GM18520 (cell line): ENCODE data around the gene BRD3OS.
"Not testable (repeated sequence)": the region's sequence is repeated elsewhere in the genome, so short reads cannot be mapped to it uniquely, and the experiment has no call there.

Experiments
- ATAC-seq: cut with Tn5 transposase; IDR thresholded peaks from one replicate; pipeline ENCODE4 v1.9.1; 2021; ENCODE audit not compliant: unreplicated experiment

The BRD3OS gene

GRCh38 chr9:134061688-134062371, 36.5 kb downstream of the BRD3OS start:
- no peak for ATAC-seq

DNA sequence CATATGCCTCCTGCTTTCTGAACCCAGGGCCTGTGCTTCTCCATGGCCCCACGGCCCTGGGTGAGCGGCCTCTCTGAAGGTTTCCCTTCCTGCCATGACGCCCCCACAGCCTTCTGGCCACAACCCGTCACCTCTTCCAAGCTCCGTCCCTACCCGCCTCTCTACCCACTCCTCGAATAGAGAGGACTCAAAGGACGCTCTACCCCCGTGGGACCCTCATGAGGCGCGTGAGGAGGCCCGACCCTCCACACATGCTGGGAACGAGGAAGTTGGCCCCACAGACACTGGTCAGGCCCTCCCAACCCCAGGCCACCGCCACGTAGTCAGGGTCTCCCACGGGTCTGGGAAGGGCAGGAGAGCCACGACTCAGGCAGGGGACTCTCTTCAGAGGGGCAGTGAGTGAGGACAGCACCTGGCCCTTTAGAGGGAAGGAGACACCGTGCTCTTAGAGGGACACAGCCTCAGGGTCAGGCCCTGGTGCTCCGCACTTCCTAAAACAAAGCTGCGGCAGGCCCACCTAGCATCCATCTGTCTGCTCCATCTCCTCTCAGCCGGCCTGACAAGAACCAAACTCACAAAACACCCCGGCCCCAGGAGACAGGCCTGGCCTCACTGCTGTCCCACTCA, 37.3 kb downstream of the BRD3OS start:
- ATAC-seq = no peak

DNA sequence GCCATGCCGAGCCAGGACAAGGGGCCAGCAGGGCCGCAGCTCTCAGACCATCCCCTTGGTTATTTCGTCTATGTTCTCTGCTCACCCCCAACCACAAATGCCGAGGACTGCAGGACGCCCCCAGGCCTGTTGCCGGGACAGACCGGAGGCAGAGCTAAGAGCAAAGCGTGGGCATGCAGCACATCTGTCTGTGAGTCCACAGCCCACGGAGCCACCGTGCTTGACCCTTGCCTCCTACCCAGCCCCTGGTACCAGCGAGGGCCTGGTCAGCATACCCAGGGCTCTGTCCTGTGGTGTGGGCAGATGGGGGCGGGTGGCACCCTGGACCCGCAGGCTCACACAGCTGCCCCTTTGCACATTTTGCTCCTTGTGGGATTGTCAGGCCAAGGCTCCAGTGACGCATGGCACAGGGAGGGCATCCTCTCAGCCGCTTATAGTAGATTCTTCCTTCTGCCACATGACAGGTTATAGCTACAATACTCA, 37.8 kb downstream of the BRD3OS start:
- ATAC-seq = no peak

DNA sequence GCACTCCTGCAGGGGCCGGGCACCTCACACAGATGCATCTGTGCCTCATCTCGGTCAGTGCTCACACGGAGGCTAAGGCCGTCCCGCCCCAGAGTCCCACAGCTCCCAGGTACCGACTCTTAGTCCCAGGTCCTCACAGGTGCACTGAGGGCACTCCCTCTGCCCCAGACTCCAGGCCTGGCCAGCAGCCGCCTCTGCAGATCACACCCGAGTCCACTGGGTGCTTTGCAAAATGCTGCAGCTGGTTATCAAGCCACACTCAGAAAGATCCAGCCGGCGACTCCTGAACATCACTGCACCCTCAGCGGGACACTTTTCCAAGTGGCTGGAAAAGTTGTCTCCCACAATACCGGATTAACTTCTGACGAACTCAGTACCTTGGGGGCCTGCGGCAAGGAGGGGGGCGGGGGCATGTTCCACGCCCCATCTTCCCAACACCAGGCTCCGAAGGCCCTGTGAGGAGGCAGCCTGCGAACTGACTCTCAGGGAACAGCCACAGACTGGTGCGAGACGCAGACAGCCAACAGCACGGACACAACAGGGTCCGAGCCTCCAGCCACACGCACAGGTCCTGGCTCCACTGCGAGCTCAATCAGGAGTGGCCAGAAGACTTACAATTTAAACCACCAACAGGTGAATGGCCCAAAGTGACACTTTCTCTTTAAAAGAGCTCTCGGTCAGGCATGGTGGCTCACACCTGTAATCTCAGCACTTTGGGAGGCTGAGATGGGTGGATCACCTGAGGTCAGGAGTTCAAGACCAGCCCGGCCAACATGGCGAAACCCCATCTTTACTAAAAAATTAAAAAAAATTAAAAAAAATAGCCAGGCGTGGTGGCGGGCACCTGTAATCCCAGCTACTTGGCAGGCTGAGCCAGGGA, 38.5 kb downstream of the BRD3OS start:
- no peak for ATAC-seq

GRCh38 chr9:134064711-134065110, 39.4 kb downstream of the BRD3OS start:
- no peak for ATAC-seq

- no peak for ATAC-seq
These were observed 40.5 kb downstream of the BRD3OS start for GRCh38 chr9:134065612-134066419.

DNA sequence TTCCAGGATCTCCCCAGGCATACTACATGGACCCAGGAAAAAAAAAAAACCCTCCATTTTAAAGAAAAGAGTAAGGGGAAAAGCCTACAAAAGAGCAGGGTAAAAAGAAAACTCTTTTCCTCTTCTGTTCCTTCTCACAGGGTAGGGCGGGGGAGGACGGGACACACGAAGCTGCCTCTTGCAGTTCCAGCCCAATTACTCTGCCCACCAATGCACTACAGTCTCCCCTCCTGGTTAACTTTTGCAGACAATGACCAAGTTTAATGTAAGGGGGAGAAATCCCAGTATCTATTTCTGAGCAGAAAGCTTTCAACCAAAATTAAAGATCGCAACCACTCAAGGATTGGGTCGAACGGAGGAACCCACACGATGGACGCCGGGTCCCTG, 41.2 kb downstream of the BRD3OS start:
- no peak for ATAC-seq

GRCh38 chr9:134066913-134067851, 41.9 kb downstream of the BRD3OS start:
- peak; percentile 4 for ATAC-seq

GRCh38 chr9:134067904-134068743, 42.8 kb downstream of the BRD3OS start, which contains the start of gene BRD3:
Gene BRD3 (minus strand): TSS chr9:134068026. CDS start chr9:134053477, 14,549 bp downstream.
- peak; percentile 71 for ATAC-seq

DNA sequence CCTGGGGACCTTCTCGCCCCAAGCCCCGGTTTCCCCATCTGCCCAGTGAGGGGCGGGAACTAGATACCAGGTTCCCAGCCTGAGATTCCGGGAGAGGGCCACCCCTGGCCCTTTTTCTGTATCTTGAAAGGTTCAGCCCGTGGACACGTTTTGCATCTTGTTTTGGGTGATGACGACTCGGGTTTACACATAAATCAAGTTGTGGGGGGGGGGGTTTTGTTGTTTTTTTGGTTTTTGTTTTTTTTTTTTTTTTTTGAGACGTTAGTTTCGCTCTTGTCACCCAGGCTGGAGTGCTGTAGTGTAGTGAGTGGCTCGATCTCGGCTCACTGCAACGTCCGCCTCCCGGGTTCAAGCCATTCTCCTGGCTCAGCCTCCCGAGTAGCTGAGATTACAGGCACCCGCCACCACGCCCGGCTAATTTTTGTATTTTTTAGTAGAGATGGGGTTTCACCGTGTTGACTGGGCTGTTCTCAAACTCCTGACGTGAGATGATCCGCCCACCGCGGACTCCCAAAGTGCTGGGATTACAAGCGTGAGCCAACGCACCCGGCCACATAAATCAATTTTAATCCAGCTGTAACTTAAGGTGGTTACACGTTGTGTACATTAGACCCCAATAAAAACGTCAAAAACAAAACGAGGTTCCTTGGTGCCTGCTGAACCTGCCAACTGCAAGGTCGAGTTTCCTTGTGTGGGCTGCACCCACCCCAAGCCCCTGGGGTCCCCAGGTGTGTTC, 43.6 kb downstream of the BRD3OS start:
- ATAC-seq = no peak

- no peak for ATAC-seq
These were observed 44.5 kb downstream of the BRD3OS start for GRCh38 chr9:134069480-134070399.

GRCh38 chr9:134071149-134071548, 45.9 kb downstream of the BRD3OS start:
- ATAC-seq = no peak

DNA sequence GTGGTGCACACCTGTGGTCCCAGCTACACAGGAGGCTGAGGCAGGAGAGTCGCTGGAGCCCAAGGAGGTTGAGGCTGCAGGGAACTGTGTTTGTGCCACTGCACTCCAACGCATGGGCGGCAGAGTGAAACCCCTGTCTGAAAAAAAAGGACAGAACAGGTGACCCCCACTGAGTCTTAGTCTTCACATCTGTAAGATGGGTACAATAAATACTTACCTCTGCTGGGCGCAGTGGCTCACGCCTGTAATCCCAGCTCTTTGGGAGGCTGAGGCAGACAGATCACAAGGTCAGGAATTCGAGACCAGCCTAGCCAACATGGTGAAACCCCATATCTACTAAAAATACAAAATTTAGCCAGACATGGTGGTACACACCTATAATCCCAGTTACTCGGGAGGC, 47.4 kb downstream of the BRD3OS start:
- ATAC-seq = not testable (repeated sequence)

- ATAC-seq = no peak
These were observed 48.2 kb downstream of the BRD3OS start for GRCh38 chr9:134073500-134073899.

- ATAC-seq = not testable (repeated sequence)
These were observed 50.4 kb downstream of the BRD3OS start for GRCh38 chr9:134075689-134076088.

- ATAC-seq = no peak
These were observed 51.4 kb downstream of the BRD3OS start for GRCh38 chr9:134076644-134077043.
